Measurements from ENCODE around the gene CUEDC1.

DNA sequence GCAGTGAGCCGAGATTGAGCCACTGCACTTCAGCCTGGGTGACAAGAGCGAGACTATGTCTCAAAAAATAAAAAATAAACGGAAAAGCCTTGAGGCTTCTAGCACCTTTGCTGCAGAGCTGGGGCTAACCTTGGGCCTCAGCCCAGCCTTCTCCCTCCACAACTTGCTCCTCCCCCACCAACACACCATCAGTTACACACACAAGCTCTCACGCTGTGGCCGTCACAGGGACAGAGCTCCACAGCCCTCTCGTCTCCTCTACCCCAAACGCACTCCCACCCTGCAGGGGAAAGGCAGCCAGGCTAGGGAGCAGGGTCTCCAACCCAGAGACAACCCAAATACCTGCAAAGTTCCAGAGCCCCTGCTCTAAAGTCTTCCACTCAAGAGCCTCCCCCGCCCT is 83.3 kb downstream of the CUEDC1 start:
- TF ChIP-seq CTCF (IDR thresholded peaks at IDR 0.05 in 4 of 5, conservative IDR thresholded peaks at IDR 0.05 in 1 of 5), result no peak
- no peak for TF ChIP-seq POLR2A (IDR thresholded peaks at IDR 0.05)
